HG03432 (cell line): ENCODE results near the gene LRP2.
"Not testable (repeated sequence)": the region's sequence is repeated elsewhere in the genome, so short reads cannot be mapped to it uniquely, and the experiment has no call there.

ENCODE experiments used
- ATAC-seq: cut with Tn5 transposase; IDR thresholded peaks from one replicate; pipeline ENCODE4 v1.9.1; 2021; ENCODE audit warnings: mild to moderate bottlenecking, moderate library complexity; ENCODE audit not compliant: unreplicated experiment

The LRP2 gene

GRCh38 chr2:169348321-169349024 is 13.9 kb downstream of the LRP2 start:
- no peak for ATAC-seq

GRCh38 chr2:169345486-169346437 is 16.6 kb downstream of the LRP2 start:
- no peak for ATAC-seq

- ATAC-seq: no peak
Observed at GRCh38 chr2:169344736-169345485, 17.4 kb downstream of the LRP2 start.

- ATAC-seq: no peak
Observed at GRCh38 chr2:169343202-169343601, 19.1 kb downstream of the LRP2 start.

- ATAC-seq: no peak
Observed at GRCh38 chr2:169339657-169340056, 22.7 kb downstream of the LRP2 start.

- ATAC-seq: no peak
Observed at GRCh38 chr2:169336695-169337094, 25.6 kb downstream of the LRP2 start.

GRCh38 chr2:169330555-169331198 is 31.7 kb downstream of the LRP2 start:
- ATAC-seq: no peak

GRCh38 chr2:169329688-169330554 is 32.4 kb downstream of the LRP2 start:
- ATAC-seq: no peak

GRCh38 chr2:169328785-169329184 is 33.5 kb downstream of the LRP2 start:
- ATAC-seq: no peak

- not testable (repeated sequence) for ATAC-seq
Observed at GRCh38 chr2:169327837-169328236, 34.5 kb downstream of the LRP2 start.

GRCh38 chr2:169325886-169326285 is 36.4 kb downstream of the LRP2 start:
- not testable (repeated sequence) for ATAC-seq

GRCh38 chr2:169324581-169325260 is 37.6 kb downstream of the LRP2 start:
- no peak for ATAC-seq

GRCh38 chr2:169323841-169324240 is 38.5 kb downstream of the LRP2 start:
- ATAC-seq: no peak

- no peak for ATAC-seq
Observed at GRCh38 chr2:169320561-169320960, 41.8 kb downstream of the LRP2 start.

GRCh38 chr2:169315357-169315756 is 47.0 kb downstream of the LRP2 start:
- ATAC-seq: no peak

GRCh38 chr2:169308349-169308748 is 54.0 kb downstream of the LRP2 start:
- not testable (repeated sequence) for ATAC-seq

- not testable (repeated sequence) for ATAC-seq
Observed at GRCh38 chr2:169304689-169305088, 57.6 kb downstream of the LRP2 start.

- ATAC-seq: no peak
Observed at GRCh38 chr2:169303579-169304305, 58.6 kb downstream of the LRP2 start.

GRCh38 chr2:169302364-169302763 is 60.0 kb downstream of the LRP2 start:
- ATAC-seq: no peak
